HG03439 (cell line): ENCODE results near the gene GPR155.
A peak's percentile ranks its signal among the peaks of the same experiment; 100 is the strongest.
"Not testable (repeated sequence)": the region's sequence is repeated elsewhere in the genome, so short reads cannot be mapped to it uniquely, and the experiment has no call there.

Experiments used
- ATAC-seq: cut with Tn5 transposase; IDR thresholded peaks from one replicate; pipeline ENCODE4 v1.9.1; 2021; ENCODE audit warnings: mild to moderate bottlenecking, moderate library complexity; ENCODE audit not compliant: unreplicated experiment

GPR155 gene

GRCh38 chr2:174491947-174492346 lies 5.1 kb upstream of the GPR155 start:
- ATAC-seq = no peak

GRCh38 chr2:174490051-174490450 lies 3.2 kb upstream of the GPR155 start:
- ATAC-seq = no peak

- not testable (repeated sequence) for ATAC-seq
Measured at GRCh38 chr2:174489520-174489919, 2.7 kb upstream of the GPR155 start.

- no peak for ATAC-seq
Measured at GRCh38 chr2:174487820-174488162, 962 bp upstream of the GPR155 start.

GRCh38 chr2:174487108-174487819 lies 435 bp upstream of the GPR155 start:
- peak; percentile 76 for ATAC-seq

- ATAC-seq = no peak
Measured at GRCh38 chr2:174485788-174486562, 854 bp downstream of the GPR155 start.

GRCh38 chr2:174485045-174485444 lies 1.8 kb downstream of the GPR155 start:
- ATAC-seq = not testable (repeated sequence)

GRCh38 chr2:174484573-174484972 lies 2.3 kb downstream of the GPR155 start:
- ATAC-seq = no peak

- no peak for ATAC-seq
Measured at GRCh38 chr2:174482854-174483253, 4.0 kb downstream of the GPR155 start.

GRCh38 chr2:174477759-174478158 lies 9.1 kb downstream of the GPR155 start:
- no peak for ATAC-seq

- ATAC-seq = no peak
Measured at GRCh38 chr2:174473796-174474195, 13.0 kb downstream of the GPR155 start.

GRCh38 chr2:174465327-174465726 lies 21.5 kb downstream of the GPR155 start:
- ATAC-seq = no peak

GRCh38 chr2:174461221-174461620 lies 25.6 kb downstream of the GPR155 start:
- ATAC-seq = no peak

- no peak for ATAC-seq
Measured at GRCh38 chr2:174454566-174454965, 32.3 kb downstream of the GPR155 start.

- ATAC-seq = no peak
Measured at GRCh38 chr2:174450021-174450816, 36.6 kb downstream of the GPR155 start.

- no peak for ATAC-seq
Measured at GRCh38 chr2:174449033-174449432, 37.8 kb downstream of the GPR155 start.

GRCh38 chr2:174446531-174446930 lies 40.3 kb downstream of the GPR155 start:
- no peak for ATAC-seq

GRCh38 chr2:174445248-174445647 lies 41.6 kb downstream of the GPR155 start:
- no peak for ATAC-seq

- no peak for ATAC-seq
Measured at GRCh38 chr2:174444761-174445160, 42.1 kb downstream of the GPR155 start.

- ATAC-seq = no peak
Measured at GRCh38 chr2:174442546-174443510, 44.0 kb downstream of the GPR155 start.
